ENCODE data around the gene MCL1.

GRCh38 chr1:150529017-150529416, 50.4 kb downstream of the MCL1 start:
- no peak for TF ChIP-seq POLR2A (IDR thresholded peaks at IDR 0.05; ENCODE audit: insufficient read depth in 1 of 2, low read depth in 2 of 2, low read length in 2 of 2)
- no peak for TF ChIP-seq NCOR1 (IDR thresholded peaks at IDR 0.05; ENCODE audit: borderline replicate concordance, low read length)
- no peak for TF ChIP-seq ARID3A (IDR thresholded peaks at IDR 0.05; ENCODE audit: low read depth, low read length)
- no peak for TF ChIP-seq ZBTB20 (CRISPR knock-in tag; IDR thresholded peaks at IDR 0.05; ENCODE audit: borderline replicate concordance, low read depth)
- TF ChIP-seq ZNF776 (CRISPR knock-in tag; IDR thresholded peaks at IDR 0.05), result no peak
- TF ChIP-seq ZBTB10 (CRISPR knock-in tag; IDR thresholded peaks at IDR 0.05; ENCODE audit: borderline replicate concordance), result no peak
- TF ChIP-seq PAX8 (CRISPR knock-in tag; IDR thresholded peaks at IDR 0.05; ENCODE audit: borderline replicate concordance), result no peak
- no peak for TF ChIP-seq MEF2D (CRISPR knock-in tag; IDR thresholded peaks at IDR 0.05)
- TF ChIP-seq IRF9 (CRISPR knock-in tag; IDR thresholded peaks at IDR 0.05; ENCODE audit: borderline replicate concordance), result no peak
- no peak for TF ChIP-seq ZNF354B (CRISPR knock-in tag; IDR thresholded peaks at IDR 0.05)
- TF ChIP-seq ARNT (IDR thresholded peaks at IDR 0.05), result no peak
- TF ChIP-seq ZNF160 (CRISPR knock-in tag; IDR thresholded peaks at IDR 0.05), result no peak
